Gastroesophageal sphincter (tissue), 3 donors: ENCODE measurements around the gene PCMT1.

Experiments
- POLR2A ChIP-seq, 2 donors: fragments of 450-650 bp; IDR thresholded peaks; one replicate each; pipeline ENCODE4 v1.6.1; 2017; ENCODE audit warnings: antibody characterized with exemption in 2 of 2, mild to moderate bottlenecking in 2 of 2, moderate library complexity in 1 of 2
- POLR2AphosphoS5 ChIP-seq: sonication (generic); formaldehyde crosslinking; IDR thresholded peaks from one replicate; pipeline ENCODE4 v1.6.1; 2017; ENCODE audit warnings: antibody characterized with exemption
- TF ChIP-seq, protein P1 (sequence below), 4 experiments: fragments of 200-600 bp in 2 of 4; fragments of 450-650 bp in 2 of 4; sonication (generic) in 1 of 4; IDR thresholded peaks; one replicate each; pipeline ENCODE4 v1.5.1; 2017 to 2019; ENCODE audit warnings: antibody characterized with exemption in 4 of 4, mild to moderate bottlenecking in 2 of 4, moderate library complexity in 2 of 4

DNA sequence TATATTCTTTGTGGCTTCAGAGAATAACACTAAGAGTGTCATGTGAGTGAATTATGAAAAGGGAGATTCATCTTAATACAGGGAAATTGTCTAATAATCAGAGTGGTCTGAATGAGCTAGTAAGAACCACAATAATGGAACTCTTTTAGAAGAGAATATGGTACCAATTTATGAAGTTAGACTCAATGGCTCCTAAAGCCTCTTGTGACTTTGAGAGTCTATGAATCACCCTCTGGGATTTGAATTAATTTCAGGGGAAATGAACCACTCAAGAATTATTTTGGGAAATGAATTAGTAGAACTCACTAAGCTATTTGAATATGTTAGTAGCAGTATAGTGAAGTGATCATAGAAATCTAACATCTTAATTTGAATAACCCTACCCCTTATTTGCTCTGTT, 14.3 kb downstream of the PCMT1 start:
- TF ChIP-seq, protein P1, sequence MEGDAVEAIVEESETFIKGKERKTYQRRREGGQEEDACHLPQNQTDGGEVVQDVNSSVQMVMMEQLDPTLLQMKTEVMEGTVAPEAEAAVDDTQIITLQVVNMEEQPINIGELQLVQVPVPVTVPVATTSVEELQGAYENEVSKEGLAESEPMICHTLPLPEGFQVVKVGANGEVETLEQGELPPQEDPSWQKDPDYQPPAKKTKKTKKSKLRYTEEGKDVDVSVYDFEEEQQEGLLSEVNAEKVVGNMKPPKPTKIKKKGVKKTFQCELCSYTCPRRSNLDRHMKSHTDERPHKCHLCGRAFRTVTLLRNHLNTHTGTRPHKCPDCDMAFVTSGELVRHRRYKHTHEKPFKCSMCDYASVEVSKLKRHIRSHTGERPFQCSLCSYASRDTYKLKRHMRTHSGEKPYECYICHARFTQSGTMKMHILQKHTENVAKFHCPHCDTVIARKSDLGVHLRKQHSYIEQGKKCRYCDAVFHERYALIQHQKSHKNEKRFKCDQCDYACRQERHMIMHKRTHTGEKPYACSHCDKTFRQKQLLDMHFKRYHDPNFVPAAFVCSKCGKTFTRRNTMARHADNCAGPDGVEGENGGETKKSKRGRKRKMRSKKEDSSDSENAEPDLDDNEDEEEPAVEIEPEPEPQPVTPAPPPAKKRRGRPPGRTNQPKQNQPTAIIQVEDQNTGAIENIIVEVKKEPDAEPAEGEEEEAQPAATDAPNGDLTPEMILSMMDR (IDR thresholded peaks at IDR 0.05) = no peak
- TF ChIP-seq POLR2AphosphoS5 = no peak
- TF ChIP-seq POLR2A (IDR thresholded peaks at IDR 0.05) = no peak
